ENCODE data around the gene SDC1.

Gene SDC1

GRCh38 chr2:20157193-20157891 lies 67.6 kb downstream of the SDC1 start:
- TF ChIP-seq CTCF (IDR thresholded peaks at IDR 0.05; ENCODE audit: extremely low read depth, insufficient read depth, missing control alignments), result no peak
- DNase-seq (ENCODE audit: low spot score), result no peak
- in situ Hi-C loops (cut with MboI; ENCODE audit: low pct_unique_long_range_greater_than_20kb, low sequenced_read_pairs, unreplicated experiment), result no loop called here

- TF ChIP-seq CTCF (IDR thresholded peaks at IDR 0.05; ENCODE audit: extremely low read depth, insufficient read depth, missing control alignments), result no peak
- DNase-seq (ENCODE audit: low spot score), result no peak
- in situ Hi-C loops (cut with MboI; ENCODE audit: low pct_unique_long_range_greater_than_20kb, low sequenced_read_pairs, unreplicated experiment), result no loop called here
These were observed 68.1 kb downstream of the SDC1 start for GRCh38 chr2:20156836-20157192.

- no peak for TF ChIP-seq CTCF (IDR thresholded peaks at IDR 0.05; ENCODE audit: extremely low read depth, insufficient read depth, missing control alignments)
- in situ Hi-C loops (cut with MboI; ENCODE audit: low pct_unique_long_range_greater_than_20kb, low sequenced_read_pairs, unreplicated experiment), result no loop called here
- DNase-seq (ENCODE audit: low spot score), result no peak
These were observed 68.7 kb downstream of the SDC1 start for GRCh38 chr2:20156076-20156759.

- TF ChIP-seq CTCF (IDR thresholded peaks at IDR 0.05; ENCODE audit: extremely low read depth, insufficient read depth, missing control alignments), result no peak
- in situ Hi-C loops (cut with MboI; ENCODE audit: low pct_unique_long_range_greater_than_20kb, low sequenced_read_pairs, unreplicated experiment), result no loop called here
- DNase-seq (ENCODE audit: low spot score), result no peak
These were observed 71.6 kb downstream of the SDC1 start for GRCh38 chr2:20153131-20153851.

GRCh38 chr2:20150806-20151571 lies 73.9 kb downstream of the SDC1 start:
- DNase-seq (ENCODE audit: low spot score), result no peak
- TF ChIP-seq CTCF (IDR thresholded peaks at IDR 0.05; ENCODE audit: extremely low read depth, insufficient read depth, missing control alignments), result no peak
- in situ Hi-C loops (cut with MboI; ENCODE audit: low pct_unique_long_range_greater_than_20kb, low sequenced_read_pairs, unreplicated experiment), result no loop called here
